GM18526 (cell line): ENCODE measurements around the gene MPC2.

ENCODE experiments used
- POLR2A ChIP-seq: IDR thresholded peaks from 3 replicates; pipeline ENCODE4 v1.6.1; 2011; ENCODE audit not compliant: insufficient read length; ENCODE audit errors: extremely low read depth

Gene MPC2

DNA sequence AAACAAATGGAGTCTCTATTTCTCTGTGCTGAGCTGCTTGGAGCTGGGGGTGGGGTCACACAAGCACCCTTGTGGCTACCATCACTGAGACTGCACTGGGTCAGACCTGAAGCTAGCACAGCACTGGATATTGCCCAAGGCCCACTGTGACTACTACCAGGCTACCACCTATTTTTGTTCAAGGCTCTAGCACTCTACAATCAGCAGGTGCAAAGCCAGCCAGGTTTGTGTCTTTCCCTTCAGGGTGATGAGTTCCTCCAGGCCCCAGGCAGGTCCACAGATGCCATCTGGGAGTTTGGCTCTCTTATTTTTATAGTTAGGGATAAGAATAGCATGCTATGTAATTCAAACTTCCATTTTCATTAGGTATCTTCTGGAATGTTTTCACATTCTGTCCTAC is 46.5 kb downstream of the MPC2 start:
- TF ChIP-seq POLR2A = no peak

DNA sequence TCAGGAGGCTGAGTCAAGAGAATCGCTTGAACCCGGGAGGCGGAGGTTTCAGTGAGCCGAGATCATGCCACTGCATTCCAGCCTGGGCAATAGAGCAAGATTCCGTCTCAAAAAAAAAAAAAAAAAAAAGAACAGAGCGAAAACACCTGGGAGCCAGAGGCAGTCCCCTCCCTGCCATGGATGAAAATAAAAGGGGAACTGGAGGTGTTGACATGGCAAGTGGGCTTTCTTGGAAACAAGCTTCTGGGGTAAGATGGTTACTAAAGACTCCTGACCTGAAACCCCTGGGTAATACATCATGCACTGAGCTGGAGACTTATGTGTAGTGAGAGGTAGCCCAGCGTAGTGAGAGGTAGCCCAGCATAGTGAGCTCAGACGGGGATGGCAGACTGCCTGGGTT is 54.5 kb downstream of the MPC2 start:
- TF ChIP-seq POLR2A = no peak

DNA sequence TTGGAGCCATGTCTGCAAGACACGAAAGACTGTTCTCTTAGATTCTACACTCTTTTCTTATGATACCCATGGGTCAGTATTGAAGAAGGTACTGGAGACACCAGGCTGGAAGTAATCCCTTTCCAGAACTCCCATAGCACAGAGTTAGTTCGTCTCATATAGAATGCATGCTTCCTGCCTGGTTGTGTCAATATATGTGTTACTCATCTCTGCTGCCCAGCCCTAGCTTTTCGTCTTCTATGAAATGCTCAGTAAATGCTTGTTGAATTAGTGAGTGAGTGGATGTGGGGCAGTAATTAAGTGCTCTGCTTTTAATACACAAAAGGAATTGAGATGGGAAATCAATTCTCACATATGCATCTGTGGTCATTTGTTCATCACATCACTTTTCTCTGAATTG is 55.1 kb downstream of the MPC2 start:
- no peak for TF ChIP-seq POLR2A

DNA sequence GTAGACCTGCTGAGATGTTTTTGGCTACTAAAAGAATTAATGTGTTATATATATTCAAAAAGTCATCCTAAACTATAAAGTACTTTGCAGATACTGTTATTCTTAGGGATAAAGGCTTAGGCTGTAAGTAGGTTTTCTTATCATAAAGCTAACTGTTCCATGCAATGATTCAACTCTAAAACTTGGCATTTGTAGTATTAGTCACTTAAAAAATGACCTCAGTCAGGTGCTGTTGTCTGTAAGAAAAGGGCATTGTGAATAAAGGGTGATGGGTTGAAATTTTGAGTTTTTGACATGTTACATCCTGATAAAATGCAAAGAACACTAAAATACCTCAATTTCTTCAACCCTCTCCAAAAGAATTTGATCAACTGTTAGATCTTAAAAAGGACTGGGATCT is 55.8 kb downstream of the MPC2 start:
- TF ChIP-seq POLR2A = no peak

DNA sequence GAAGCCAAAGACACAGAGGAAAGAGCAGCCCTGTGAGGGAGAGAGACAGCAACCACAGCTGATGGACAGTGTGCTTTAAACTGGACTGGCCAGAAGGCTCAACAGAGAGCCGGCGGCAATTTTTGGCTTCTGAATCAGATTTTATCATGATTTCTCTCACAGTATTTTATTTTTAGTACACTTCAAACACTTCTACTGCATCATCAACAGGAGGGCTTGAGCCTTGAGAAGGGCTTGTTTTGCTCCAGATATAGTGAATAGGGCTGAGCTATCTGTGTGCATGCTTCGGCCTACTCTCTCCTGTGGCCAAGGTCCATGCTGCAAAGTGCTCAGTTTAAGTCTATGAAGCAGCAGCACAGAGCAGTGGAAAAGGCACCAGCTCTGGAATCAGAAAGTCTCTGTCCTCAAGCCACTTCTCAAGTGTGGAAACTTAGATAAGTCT is 56.3 kb downstream of the MPC2 start:
- no peak for TF ChIP-seq POLR2A

DNA sequence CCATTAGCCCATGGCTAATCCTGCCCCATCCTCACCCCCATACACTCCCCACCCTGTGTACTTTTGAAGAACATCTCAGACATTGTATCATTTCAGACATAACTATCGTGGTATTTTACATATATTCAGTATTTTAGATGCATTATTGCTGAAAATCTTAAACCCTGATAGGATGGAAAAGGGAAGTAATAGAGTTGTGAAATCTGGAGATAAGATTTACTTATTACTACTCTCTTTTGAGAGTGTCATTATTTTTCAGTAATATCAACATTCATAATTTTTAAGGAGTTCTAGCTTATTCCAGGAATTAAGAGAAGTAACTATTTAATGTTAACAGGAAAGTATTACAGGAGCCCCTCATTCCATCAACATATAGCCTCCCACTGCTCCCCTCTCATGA is 57.4 kb downstream of the MPC2 start:
- no peak for TF ChIP-seq POLR2A

DNA sequence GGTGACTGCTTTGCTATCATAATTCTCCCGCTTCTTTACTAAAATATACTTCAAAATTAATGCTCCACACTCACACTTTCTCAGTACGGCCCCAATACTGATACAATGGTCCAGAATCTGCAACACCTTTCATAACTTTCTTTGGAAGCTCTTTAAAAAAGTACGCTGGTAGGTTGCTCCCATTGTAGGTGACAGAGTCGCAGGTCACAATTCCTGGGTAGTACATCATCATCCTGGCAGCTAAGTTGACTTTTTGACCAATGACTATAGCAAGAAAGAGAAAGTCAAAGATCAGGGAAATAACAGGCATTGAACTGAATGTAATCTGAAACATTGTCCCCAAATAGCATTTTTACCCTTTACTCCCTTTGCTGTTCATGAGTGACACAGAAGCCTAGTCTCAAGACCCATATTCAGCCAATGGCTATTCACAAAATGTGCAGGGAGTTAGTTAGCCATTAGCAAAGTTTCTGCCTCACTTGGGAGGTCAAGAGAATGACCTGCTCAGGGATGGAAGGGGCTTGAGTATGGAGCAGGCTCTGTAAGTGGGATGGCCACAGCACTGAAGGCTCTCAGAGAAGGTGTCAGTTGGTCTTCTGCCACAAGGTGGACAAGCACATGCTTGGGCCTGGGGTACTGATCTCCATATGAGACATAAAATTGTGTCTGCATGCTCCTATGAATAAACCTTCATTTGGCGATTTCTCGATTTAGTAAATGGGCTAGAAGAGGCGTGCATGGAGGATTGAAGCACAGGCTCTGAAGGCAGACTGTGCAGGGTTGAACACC is 58.3 kb downstream of the MPC2 start:
- no peak for TF ChIP-seq POLR2A

DNA sequence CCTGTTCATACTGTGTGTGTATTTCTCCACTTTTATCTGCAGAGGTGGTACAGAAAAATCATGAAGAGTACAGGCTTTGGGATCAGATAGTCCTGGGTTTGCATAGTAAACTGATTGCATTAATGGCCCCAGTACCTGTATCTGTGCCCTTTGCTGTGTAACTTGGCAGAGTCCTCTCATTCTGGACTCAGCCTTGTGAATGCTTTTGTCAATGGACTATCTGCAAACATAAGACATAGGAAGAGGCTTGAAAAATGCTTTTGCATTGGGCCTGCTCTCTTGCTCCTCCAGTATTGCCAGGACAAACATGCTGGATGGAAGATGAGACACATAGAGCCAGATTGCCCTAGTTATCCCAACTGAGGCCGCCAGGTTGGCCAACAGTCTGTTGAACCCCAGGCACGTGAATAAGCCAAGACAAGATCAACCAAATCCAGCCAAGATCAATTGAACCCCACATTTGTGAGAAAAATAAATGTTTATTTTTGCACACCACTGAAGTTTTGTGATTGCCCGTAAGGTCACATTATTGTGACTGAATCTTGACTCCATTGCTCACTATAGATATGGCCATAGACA is 60.2 kb downstream of the MPC2 start:
- TF ChIP-seq POLR2A = no peak

DNA sequence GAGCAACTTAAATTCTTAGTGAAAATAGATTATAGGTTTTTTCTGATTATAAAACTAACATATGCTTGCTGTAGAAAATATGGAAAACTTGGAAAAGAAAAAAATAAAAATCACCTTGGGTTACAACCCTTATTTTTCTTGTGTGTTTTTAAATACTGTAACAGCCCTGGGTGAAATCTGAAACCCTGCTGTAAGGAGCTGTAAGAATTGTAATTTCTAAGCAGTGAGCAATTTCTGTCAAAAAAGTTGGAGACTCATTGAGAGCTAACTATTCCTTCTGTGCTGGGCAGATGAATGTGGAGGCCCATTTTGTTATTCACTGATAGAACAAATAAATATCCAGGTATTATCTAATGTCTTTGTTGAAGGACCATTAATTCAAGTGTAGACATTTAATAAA is 65.5 kb downstream of the MPC2 start:
- no peak for TF ChIP-seq POLR2A
